Measurements from ENCODE around the gene KXD1. TPM values are rescaled to one million over a fixed set of nuclear protein-coding genes. Genes with fewer than 3 reads are reported as not detected.

Gene KXD1
- total RNA-seq, 4 donors from 2014 or later = 129 to 155 (median 149) TPM

GRCh38 chr19:18586306-18586705 lies 28.6 kb downstream of the KXD1 start:
- H3K36me3 ChIP-seq = peaks cover 0 to 10% (median 8%) of the 10 kb centered on the region in 4 donors
- no peak for DNase-seq (ENCODE audit: extremely low spot score)
- intact Hi-C loops (cut with DNase I) = loop anchor here (5.0 kb wide), 1 partner anchor 246 kb away; the partner anchor contains the start of gene UPF1
- H3K27me3 ChIP-seq = no peaks in the 10 kb centered on the region
- WGBS = 50% methylated on average over 2 of the region's 2 CpGs
- TF ChIP-seq POLR2AphosphoS5 (IDR thresholded peaks at IDR 0.05) (no peak), EP300 (IDR thresholded peaks at IDR 0.05) (no peak), CTCF (IDR thresholded peaks at IDR 0.05) (no peak), POLR2A (IDR thresholded peaks at IDR 0.05; ENCODE audit: low read depth) (no peak)
- no peak overlapping the region for H3K4me3 ChIP-seq
- no peak overlapping the region for H3K27ac ChIP-seq (replicated peaks in 1 of 4)
- H3K9me3 ChIP-seq = no peaks in the 10 kb centered on the region
- peaks cover 13 to 32% (median 28%) of the 10 kb centered on the region in 4 donors for H3K4me1 ChIP-seq

- Histone ChIP-seq H3K9me3 (no peaks in the 10 kb centered on the region), H3K27me3 (no peaks in the 10 kb centered on the region), H3K4me1 (peaks cover 13 to 32% (median 28%) of the 10 kb centered on the region in 4 donors), H3K4me3 (no peak overlapping the region), H3K36me3 (peaks cover 0 to 20% (median 8%) of the 10 kb centered on the region in 4 donors), H3K27ac (replicated peaks in 1 of 4) (peak overlapping the region; percentile 78 to 89 (median 86))
- intact Hi-C loops (cut with DNase I) = loop anchor here (5.0 kb wide), 1 partner anchor 245 kb away; the partner anchor contains the start of gene UPF1
- no peak for DNase-seq (ENCODE audit: extremely low spot score)
- 90% methylated on average over 10 of the region's 12 CpGs for WGBS
- TF ChIP-seq EP300 (IDR thresholded peaks at IDR 0.05) (no peak), CTCF (IDR thresholded peaks at IDR 0.05) (no peak), POLR2AphosphoS5 (IDR thresholded peaks at IDR 0.05) (no peak), POLR2A (IDR thresholded peaks at IDR 0.05; ENCODE audit: low read depth) (no peak)
Measured at GRCh38 chr19:18587561-18587960, 29.9 kb downstream of the KXD1 start.

GRCh38 chr19:18587962-18588610 lies 30.4 kb downstream of the KXD1 start:
- TF ChIP-seq POLR2A (IDR thresholded peaks at IDR 0.05; ENCODE audit: low read depth) (no peak), EP300 (IDR thresholded peaks at IDR 0.05) (no peak)
- WGBS = 35% methylated on average over 16 of the region's 16 CpGs
- no peaks in the 10 kb centered on the region for H3K27me3 ChIP-seq
- H3K9me3 ChIP-seq = no peaks in the 10 kb centered on the region
- intact Hi-C loops (cut with DNase I) = loop anchor here (5.0 kb wide), 1 partner anchor 244 kb away; the partner anchor contains the start of gene UPF1
- peaks cover 13 to 32% (median 28%) of the 10 kb centered on the region in 4 donors for H3K4me1 ChIP-seq
- H3K27ac ChIP-seq (replicated peaks in 1 of 4) = peak overlapping the region; percentile 78 to 89 (median 86)
- peaks cover 0 to 20% (median 8%) of the 10 kb centered on the region in 4 donors for H3K36me3 ChIP-seq
- peak overlapping the region; percentile 68 to 96 (median 86) for H3K4me3 ChIP-seq
- DNase-seq (ENCODE audit: extremely low spot score) = no peak

GRCh38 chr19:18588611-18589379 lies 31.1 kb downstream of the KXD1 start, which contains the start of gene REX1BD:
TSS of gene REX1BD (plus strand) at chr19:18588798. CDS start at chr19:18588802, 4 bp downstream.
- H3K4me3 ChIP-seq = peak within 1 kb of the TSS; percentile 68 to 96 (median 86)
- TF ChIP-seq POLR2AphosphoS5 (IDR thresholded peaks at IDR 0.05) (peak; percentile 68 to 76), POLR2A (IDR thresholded peaks at IDR 0.05; ENCODE audit: low read depth) (no peak), CTCF (IDR thresholded peaks at IDR 0.05) (peak; percentile 76 to 87 (median 79))
- peak; percentile 96 for DNase-seq (ENCODE audit: extremely low spot score)
- peaks cover 14 to 38% (median 31%) of the 10 kb centered on the region in 4 donors for H3K4me1 ChIP-seq
- no peaks in the 10 kb centered on the region for H3K9me3 ChIP-seq
- H3K27ac ChIP-seq (replicated peaks in 1 of 4) = peak within 1 kb of the TSS; percentile 78 to 89 (median 86)
- H3K27me3 ChIP-seq = no peaks in the 10 kb centered on the region
- 0% methylated on average over 20 of the region's 72 CpGs for WGBS
- H3K36me3 ChIP-seq = peaks cover 0 to 20% (median 8%) of the 10 kb centered on the region in 4 donors
- intact Hi-C loops (cut with DNase I) = loop anchor here (5.0 kb wide), 1 partner anchor 244 kb away; the partner anchor contains the start of gene UPF1

Measured in esophagus muscularis mucosa (tissue), 4 donors.